HG03571 (cell line): ENCODE results near the gene WDR5.
"Not testable (repeated sequence)": the region's sequence is repeated elsewhere in the genome, so short reads cannot be mapped to it uniquely, and the experiment has no call there.

Source experiments
- ATAC-seq: cut with Tn5 transposase; IDR thresholded peaks from one replicate; pipeline ENCODE4 v1.9.1; 2021; ENCODE audit not compliant: unreplicated experiment

The WDR5 gene

DNA sequence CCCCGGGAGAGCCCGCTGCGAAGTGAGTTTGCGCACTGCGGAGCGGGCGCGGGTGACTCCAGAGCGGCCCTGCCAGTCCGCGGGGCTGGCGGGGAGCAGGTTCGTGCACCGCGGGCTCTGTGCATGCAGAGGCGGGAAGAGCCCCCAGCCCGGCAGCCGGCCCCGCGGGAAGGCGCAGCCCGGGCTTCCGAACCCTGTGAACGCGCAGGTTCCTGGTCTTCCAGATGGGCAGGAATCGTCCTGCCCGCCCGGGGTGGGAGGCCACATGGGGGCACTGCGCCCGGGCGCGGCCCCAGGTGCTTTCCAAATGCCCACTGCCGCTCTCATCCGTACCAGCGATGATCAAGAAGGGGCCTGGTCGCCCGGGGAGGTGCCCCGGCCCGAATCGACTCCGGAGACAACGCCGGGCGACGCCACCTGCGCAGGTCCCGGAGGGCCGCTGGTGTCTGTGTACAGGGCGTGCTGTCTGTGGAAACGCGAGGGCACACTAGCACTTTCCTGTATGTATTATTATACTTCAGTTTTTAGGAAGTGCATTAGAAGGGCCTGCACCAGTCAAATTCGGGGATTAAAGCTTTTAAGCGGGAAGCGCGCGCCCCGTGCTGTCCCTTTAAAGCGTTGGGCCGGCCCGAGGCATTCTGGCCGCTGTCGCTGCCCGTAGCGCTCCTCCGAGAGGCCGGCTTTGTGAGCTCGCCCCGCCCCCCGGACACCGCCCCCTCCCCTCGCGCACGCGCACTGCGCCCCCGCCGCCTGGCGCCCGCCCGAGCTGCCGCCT lies at the start of gene WDR5:
TSS of gene WDR5 (plus strand) at position 740 of the 775 bp plus-strand sequence. CDS start 3,796 bp downstream, outside the sequence.
- ATAC-seq, result peak; percentile 44

DNA sequence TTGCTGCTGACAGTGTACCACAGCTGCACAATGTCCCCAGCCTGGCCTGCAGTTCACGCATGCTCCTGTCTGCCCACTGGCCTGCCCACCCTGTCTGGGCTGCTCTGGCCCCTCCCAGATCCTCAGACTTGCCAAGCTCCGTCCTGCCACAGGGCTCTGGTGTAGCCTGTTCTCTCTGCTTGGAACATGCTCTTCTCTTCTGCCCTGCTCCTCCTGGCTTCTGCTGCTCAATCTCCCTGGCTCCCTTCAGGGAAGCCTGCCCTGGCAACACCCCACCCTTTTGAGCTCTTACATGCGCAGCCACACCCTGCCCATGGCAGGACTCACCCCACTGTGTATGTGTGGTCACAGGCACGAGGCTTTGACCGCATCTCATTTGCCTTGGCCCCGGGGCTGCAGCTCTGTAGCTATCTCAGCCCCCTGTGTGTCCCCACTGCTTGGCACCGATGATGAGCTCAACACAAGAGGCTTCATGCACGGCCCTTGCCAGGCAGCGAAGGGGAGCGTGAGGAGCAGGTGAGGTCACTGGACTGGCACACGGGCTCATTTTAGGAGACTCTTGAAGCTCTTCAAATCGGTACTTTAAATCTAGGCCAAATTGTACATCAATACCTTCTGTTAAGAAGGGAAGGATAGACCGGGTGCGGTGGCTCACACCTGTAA lies 47.7 kb upstream of the WDR5 start:
- ATAC-seq, result no peak

DNA sequence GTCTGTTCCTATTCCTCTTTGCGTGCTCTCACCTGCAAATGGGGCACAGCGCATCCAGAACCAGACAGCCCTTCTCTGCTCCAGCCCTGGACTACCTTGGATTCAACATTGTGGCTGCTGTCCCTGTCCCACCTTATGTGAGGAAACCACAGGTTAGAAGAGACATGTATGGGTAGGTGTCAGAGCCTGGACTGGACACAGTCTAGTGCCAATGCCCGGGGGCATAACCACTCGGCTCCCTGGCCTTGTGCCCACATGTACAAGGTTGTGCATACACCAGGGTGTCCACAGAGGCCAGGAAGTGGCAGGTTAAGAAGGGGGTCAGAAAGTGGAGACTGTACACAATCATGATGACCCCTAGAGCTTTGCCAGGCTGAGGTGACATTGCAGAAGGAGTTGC lies 45.9 kb upstream of the WDR5 start:
- no peak for ATAC-seq

DNA sequence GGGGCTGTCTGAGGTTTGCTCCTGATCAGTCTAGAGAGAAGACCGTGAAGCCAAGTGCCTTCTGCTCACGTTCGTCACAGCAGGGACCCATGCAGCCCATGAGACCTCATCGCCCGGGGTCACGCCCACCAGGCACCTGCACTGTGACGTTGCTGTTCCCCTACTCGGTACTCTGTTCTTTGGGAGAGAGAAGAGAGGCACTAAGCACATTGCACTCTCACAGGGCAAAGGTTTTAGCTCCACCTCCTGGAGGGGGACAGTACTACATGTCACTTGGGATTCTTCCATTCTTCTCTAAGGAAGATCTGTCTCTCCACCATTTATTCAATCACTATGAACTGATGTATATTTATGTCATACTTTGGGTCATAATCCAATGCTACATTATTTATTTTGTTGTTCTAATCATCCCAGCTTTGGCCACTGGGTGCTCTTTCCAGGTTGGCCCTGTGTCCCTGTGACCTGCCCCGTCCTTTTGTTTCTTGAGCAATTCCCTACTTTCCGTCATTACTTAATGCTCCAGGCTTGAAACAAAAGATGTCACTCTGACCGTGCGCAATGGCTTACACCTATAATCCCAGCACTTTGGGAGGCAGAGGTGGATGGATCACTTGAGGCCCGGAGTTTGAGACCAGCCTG lies 36.6 kb upstream of the WDR5 start:
- ATAC-seq, result no peak

DNA sequence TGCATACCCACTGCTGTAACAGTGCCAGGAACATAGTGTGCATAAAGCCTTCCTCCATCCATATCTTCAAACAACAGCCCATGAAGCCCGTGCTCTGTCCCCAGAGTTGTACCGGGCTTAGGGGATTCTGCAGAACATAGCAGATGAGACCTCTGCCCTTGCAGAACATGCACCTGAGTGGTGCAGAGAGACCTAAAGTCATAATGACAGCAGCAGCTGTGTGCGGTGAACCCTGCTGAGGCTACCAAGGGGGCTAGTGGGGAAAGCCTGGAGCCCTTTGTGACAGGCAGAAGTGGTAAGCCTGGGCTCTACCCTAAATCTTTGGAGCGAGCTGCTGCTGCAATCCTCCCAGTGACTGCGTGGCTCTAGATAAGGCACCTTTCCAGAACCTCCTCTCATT lies 35.8 kb upstream of the WDR5 start:
- no peak for ATAC-seq

DNA sequence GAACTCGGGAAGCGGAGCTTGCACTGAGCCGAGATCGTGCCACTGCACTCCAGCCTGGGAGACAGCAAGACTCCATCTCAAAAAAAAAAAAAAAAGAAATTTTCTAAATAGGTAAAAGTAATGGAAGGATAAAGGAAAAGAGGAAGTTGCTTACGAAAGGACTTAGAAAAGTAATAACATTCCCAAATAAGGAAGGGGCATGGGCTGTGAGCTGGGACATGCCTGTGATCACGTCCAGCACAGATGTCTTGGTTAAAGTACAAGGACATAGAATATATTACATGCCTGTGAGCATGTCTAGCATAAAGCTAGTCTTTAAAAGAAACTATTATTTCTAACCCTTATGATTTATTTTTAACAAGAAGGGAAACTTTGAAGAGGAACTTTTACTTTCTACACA lies 34.7 kb upstream of the WDR5 start:
- not testable (repeated sequence) for ATAC-seq

DNA sequence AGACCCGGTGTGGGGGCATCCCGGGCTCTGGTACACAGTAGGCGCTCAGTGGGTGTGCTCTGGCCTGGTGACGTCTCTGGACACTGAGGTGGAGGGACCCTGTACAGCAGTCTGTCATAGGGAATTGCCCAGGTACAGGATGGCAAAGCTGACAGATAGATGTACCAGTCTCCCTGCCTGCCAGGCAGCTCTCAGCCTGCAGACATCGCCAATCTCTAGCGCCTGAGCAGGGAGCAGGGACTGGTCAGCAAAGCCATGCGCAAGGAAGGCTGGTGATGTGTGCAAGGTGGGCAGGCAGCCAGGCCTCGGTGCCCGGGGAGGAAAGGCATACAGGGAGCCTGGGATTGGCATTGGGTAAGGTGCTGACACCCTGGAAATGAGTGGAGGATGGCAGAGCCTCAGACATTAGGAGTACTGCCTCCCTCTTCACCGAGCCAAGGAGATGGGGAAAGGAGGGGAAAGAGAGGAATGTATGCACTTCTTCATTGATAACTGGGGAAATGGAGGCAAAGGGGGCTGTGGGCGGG lies 34.2 kb upstream of the WDR5 start:
- no peak for ATAC-seq

DNA sequence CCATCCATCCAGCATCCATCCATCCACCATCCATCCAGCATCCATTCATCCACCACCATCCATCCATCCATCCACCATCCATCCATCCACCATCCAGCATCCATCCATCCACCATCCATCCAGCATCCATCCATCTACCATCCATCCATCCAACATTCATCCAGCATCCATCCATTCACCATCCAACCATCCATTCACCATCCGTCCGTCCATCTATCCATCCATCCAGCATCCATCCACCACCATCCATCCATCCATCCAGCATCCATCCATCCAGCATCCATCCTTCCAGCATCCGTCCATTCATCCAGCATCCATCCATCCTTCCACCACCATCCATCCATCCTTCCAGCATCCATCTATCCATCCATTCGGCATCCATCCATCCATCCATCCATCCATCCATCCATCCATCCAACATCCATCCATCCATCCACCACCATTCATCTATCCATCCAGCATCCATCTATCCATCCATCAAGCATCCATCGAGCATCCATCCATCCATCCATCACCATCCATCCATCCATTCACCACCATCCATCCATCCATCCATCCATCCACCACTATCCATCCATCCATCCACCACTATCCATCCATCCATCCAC lies 32.4 kb upstream of the WDR5 start:
- ATAC-seq, result no peak

DNA sequence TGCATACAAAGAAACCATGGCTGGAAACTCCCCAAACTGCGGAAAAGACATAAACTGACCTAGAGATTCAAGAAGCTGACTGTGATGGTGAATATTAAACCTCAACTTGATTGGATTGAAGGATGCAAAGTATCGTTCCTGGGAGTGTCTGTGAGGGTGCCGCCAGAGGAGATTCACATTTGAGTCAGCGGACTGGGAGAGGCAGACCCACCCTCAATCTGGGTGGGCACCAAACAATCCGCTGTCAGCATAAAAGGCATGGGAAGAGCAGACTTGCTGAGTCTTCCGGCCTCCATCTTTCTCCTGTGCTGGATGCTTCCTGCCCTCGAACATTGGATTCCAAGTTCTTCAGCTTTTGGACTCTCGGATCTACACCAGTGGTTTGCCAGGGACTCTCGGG lies 24.8 kb upstream of the WDR5 start:
- ATAC-seq, result no peak

DNA sequence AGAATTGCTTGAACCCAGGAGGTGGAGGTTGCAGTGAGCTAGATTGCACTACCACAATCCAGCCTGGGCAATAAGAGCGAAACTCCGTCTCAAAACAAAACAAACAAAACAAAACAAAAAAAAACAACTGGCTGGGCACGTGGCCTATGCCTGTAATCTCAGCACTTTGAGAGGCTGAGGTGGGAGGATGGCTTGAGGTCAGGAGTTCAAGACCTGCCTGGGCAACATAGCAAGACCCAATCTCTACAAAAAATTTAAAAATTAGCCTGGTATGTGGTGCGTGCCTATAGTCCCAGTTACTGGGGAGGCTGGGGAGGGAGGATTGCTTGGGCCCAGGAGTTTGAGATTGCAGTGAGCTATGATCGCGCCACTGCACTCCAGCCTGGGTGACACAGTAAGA lies 23.3 kb upstream of the WDR5 start:
- ATAC-seq, result no peak

DNA sequence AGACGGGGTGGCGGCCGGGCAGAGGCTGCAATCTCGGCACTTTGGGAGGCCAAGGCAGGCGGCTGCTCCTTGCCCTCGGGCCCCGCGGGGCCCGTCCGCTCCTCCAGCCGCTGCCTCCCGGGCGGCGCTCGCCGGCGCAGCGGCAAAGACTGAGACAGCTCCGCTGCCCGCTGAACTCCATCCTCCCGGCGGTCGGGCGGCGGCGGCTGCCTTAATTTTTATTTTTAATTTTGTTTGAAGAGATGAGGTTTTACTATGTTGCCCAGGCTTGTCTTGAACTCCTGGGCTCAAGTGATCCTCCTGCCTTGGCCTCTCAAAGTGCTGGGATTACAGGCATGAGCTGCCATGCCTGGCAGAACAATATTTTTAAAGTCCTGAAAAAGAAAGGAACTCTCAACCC lies 16.9 kb upstream of the WDR5 start:
- not testable (repeated sequence) for ATAC-seq

DNA sequence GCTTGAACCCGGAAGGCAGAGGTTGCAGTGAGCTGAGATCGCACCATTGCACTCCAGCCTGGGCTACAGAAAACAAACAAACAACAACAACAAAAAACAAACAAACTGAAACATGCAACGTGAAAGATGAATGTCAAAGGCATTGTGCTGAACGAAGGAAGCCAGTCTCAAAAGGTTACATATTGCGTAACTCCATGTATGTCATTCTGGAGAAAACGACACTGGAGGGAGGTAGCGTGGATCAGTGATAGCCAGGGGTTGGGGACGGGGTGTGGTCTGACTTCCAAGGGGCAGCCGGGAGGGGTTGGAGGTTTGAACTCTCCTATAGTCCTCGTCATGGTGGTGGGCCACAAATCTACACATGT lies 12.1 kb upstream of the WDR5 start:
- ATAC-seq, result no peak

DNA sequence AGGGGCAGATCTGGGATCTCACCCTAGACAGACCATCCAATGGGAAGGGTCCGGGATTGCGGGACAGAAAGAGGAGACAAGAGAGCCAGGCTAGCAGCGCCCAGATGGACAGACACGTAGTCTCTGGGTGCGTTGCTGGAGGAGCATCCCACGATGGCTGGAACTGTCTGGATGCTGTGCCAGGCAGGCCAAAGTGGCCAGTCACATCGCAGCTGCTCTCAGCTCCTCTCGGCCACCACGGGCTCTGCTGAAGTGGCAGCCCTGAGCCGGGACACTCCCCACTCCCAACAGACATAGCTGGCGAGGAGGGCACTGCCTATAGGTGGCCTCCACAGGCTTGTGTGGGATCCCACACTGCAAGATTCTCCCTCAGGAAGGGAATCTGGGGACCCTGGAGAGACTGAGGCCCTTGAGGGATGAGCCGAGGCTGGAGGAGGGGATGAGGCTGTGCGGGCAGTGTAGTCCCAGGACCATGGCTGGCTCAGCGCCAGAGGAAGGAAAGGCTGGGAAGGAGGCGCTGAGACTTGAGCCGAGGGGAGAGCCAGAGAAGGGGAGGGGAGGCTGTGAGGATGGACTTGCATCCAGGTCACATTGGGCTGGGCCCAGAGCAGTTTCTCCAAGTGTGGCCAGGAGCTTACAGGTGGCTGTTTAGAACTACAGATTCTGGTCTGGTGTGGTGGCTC lies 10.3 kb upstream of the WDR5 start:
- no peak for ATAC-seq

DNA sequence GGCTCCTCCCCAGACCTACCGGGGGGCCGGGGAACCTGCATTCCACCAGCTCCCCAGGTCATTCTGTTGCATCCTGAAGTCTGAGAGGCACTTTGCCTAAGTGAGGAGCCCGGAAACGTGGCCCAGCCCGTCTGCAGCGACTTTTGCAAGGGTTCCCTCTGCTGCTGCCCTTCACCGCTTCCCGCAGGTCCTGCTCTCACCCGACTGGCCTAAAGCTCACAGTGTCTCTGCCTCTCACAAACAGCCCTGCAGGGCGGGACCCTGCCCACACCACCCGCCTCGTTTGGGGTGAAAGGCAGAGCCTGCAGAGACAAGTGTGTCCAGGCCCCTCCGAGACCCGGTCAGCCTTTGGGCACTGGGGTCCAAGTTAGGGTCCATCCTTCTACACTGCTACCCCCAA lies 9.5 kb upstream of the WDR5 start:
- no peak for ATAC-seq

DNA sequence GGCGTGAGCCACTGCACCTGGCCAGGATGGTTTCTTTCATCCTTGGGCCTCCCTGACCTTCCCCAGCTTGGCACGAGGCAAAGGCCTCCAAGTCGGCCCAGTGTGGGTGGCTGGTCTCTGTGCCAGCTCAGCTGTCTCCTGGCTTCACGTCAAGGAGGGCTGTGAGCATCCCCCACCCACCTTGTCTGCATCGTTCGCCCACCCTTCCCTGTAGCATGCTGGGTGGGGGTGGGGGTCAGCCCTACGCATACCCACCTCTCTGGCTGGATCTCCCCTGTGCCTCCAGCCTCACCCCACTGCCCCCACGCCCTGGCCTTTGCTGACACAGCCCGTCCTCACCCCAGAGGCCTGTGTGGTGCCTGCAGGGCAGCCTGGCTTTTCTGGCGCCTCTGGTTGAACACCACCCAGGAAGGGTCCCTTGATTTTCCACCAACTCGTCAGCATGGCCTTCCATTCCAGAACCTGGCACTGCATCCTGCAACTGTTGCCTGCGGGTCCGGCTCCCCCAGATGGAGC lies 8.8 kb upstream of the WDR5 start:
- no peak for ATAC-seq

DNA sequence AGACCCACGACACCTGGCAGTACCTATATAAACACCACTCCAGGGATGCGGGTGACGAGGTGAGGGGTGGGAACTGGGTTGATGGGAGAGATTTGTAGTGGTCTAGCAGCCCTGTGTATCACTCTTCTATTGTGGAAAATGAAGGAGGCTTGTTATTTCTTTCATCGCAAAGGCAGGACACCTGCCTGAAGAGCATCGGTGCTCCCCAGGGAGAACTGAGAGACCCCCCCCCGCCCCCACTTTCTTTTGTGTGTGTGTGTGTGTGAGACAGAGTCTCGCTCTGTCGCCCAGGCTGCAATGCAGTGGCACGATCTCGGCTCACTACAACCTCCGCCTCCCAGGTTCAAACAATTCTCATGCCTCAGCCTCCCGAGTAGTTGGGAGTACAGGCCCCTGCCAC lies 8.3 kb upstream of the WDR5 start:
- ATAC-seq, result no peak

DNA sequence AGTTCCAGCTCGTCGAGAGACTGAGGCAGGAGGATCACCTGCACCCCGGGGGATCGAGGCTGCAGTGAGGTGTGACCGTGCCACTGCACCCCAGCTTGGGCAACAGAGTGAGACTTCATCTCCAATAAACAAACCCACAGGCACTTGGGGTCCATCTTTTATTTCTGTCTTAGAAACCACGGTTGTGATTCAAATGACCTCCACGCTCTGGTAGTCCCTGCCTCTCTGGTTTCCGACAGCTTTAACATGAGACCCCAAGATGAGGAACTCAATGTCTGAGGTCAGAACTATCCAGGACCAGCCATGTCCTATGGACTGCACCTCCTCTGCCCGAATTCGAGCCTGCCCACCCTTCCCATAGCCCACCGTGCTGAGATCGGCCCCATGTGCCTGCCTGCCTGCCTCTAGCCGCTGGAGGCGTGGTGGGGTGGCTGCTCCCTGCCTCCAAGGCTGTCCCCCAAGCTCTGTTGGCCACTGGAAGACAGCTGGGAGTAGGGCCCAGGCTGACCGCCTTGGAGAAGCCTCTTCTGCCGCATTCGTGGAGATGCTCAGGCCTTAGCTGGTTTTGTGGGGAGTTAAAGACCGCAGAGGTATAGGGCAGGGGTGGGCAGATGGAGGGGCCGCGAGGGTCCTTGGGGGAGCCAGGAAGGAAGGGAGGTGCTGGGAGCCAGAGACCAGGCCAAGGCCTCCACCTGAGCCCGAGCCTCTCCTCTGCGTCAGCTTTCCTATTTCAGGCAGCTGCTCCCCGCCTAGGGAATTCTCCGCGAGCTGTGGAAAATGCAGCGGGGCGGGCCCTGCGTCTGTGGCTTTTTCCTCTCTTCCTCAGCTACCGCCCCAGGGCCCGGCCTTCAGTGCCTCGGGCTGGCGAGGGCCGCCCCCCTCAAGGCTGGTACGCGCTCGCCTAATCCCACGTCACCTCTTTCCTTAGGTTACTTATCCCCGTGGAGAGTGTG lies 6.9 kb upstream of the WDR5 start:
- no peak for ATAC-seq

DNA sequence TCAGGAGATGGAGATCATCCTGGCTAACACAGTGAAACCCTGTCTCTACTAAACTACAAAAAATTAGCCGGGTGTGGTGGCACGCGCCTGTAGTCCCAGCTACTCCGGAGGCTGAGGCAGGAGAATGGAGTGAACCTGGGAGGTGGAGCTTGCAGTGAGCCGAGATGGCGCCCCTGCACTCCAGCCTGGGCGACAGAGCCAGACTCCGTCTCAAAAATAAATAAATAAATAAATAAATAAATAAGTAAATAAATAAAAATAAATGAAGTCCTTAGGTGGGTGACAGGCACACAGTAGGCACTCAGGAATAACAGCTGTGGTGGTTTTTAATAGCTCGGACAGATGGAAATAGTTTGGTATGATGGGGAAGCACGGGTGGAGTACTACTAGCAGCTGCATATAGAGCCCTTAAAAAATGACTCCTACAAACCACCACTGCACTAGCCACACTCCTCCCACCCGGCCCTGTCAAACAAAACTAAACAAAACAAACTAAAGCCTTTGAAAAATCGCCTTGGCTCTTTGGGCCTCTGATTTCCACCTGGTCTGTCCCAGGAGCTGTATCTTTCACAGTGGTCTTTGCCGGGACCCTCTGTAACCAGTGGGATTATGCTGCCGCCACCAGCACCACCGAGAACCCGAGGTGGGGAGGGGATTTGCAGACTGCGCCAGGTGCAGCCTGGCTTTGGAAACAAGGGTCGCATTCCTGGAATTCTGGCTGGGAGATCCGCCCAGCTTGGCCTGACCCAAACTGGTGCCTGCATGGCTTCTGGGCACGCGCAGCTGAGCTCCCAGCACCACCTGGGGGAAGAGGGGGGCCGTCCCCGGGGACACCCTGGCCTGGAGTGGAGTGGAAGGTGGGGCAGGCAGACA lies 5.1 kb upstream of the WDR5 start:
- no peak for ATAC-seq
